WTC11 (cell line): Measurements from ENCODE around the gene MCM7. TPM values are rescaled to one million over a fixed set of nuclear protein-coding genes. Genes with fewer than 3 reads are reported as not detected.

Experiments used
- ATAC-seq: fragments of 200-7000 bp; cut with Tn5 transposase; 2 replicates; pipeline ENCODE4 v1.10.0; 2021; ENCODE audit warnings: mild to moderate bottlenecking, moderate library complexity
- CTCF ChIA-PET: fragments of 300-600 bp; sonication (Branson Sonifier 250); formaldehyde crosslinking; loops from one replicate; lab custom pipeline; 2021; ENCODE audit warnings: antibody characterized with exemption; lab: Charles Lee
- POLR2A ChIA-PET: fragments of 350-600 bp; sonication (Branson Sonifier 250); formaldehyde crosslinking; loops from one replicate; lab custom pipeline; 2021; ENCODE audit warnings: antibody characterized with exemption; lab: Charles Lee
- DNase-seq: peaks from one replicate; pipeline ENCODE4 v3.0.0; 2021; ENCODE audit warnings: low spot score
- H3K27ac Mint-ChIP-seq: 2 replicates; pipeline ENCODE4 v1.8.0; 2021; ENCODE audit warnings: mixed read lengths
- H3K27me3 Mint-ChIP-seq: 2 replicates; pipeline ENCODE4 v1.8.0; 2021; ENCODE audit warnings: low read depth, mild to moderate bottlenecking, moderate library complexity, mixed read lengths
- H3K36me3 Mint-ChIP-seq: 2 replicates; pipeline ENCODE4 v1.8.0; 2021; ENCODE audit warnings: mixed read lengths
- H3K4me1 Mint-ChIP-seq: 2 replicates; pipeline ENCODE4 v1.8.0; 2022; ENCODE audit warnings: mixed read lengths
- H3K4me3 Mint-ChIP-seq: 2 replicates; pipeline ENCODE4 v1.8.0; 2021; ENCODE audit warnings: mild to moderate bottlenecking, moderate library complexity, mixed read lengths
- H3K9me3 Mint-ChIP-seq: 2 replicates; pipeline ENCODE4 v1.8.0; 2021; ENCODE audit warnings: mixed read lengths
- AFF4 ChIP-seq: sonication (generic); formaldehyde crosslinking; IDR thresholded peaks from 2 replicates; pipeline ENCODE4 v1.8.1; 2023; ENCODE audit warnings: mild to moderate bottlenecking, missing genetic modification reagents, borderline replicate concordance
- CTCF ChIP-seq: fragments of 200-600 bp; IDR thresholded peaks from 2 replicates; pipeline ENCODE4 v1.8.0; 2022; ENCODE audit warnings: antibody characterized with exemption
- E2F1 ChIP-seq: sonication (generic); formaldehyde crosslinking; IDR thresholded peaks from 2 replicates; pipeline ENCODE4 v1.8.0; 2022; ENCODE audit warnings: mild to moderate bottlenecking, missing genetic modification reagents
- E2F4 ChIP-seq: sonication (generic); formaldehyde crosslinking; IDR thresholded peaks from 2 replicates; pipeline ENCODE4 v1.8.1; 2022; ENCODE audit warnings: low read depth, mild to moderate bottlenecking, moderate library complexity, missing genetic modification reagents, borderline replicate concordance
- ERG ChIP-seq: fragments of 250-450 bp; sonication (Bioruptor Pico); IDR thresholded peaks from 2 replicates; pipeline ENCODE4 v1.8.0; 2021; ENCODE audit warnings: mild to moderate bottlenecking
- JAZF1 ChIP-seq: fragments of 250-450 bp; sonication (Bioruptor Pico); IDR thresholded peaks from 2 replicates; pipeline ENCODE4 v1.9.0; 2021; ENCODE audit warnings: moderate library complexity, mild to moderate bottlenecking, inconsistent platforms
- MLX ChIP-seq: sonication (generic); formaldehyde crosslinking; IDR thresholded peaks from 2 replicates; pipeline ENCODE4 v1.8.1; 2023; ENCODE audit warnings: mild to moderate bottlenecking, missing genetic modification reagents, moderate library complexity
- NR1H2 ChIP-seq: sonication (generic); formaldehyde crosslinking; IDR thresholded peaks from 2 replicates; pipeline ENCODE4 v1.9.0; 2021; ENCODE audit warnings: mild to moderate bottlenecking, moderate library complexity, missing genetic modification reagents
- PRDM15 ChIP-seq: sonication (generic); formaldehyde crosslinking; IDR thresholded peaks from 2 replicates; pipeline ENCODE4 v1.8.0; 2022; ENCODE audit warnings: missing genetic modification reagents
- ZBTB43 ChIP-seq: sonication (generic); formaldehyde crosslinking; IDR thresholded peaks from 2 replicates; pipeline ENCODE4 v1.8.1; 2023; ENCODE audit warnings: mild to moderate bottlenecking, missing genetic modification reagents
- ZNF121 ChIP-seq: sonication (generic); formaldehyde crosslinking; IDR thresholded peaks from 2 replicates; pipeline ENCODE4 v1.8.0; 2023; ENCODE audit warnings: missing genetic modification reagents
- total RNA-seq: library from RNA; stranded (reverse); gene quantifications from 3 replicates; pipeline ENCODE4 v1.2.3, GENCODE V29; 2021

Gene MCM7
- total RNA-seq, 1 experiment from 2014 or later = 351 TPM

- TF ChIP-seq PRDM15 (CRISPR knock-in tag) = peak; percentile 79
- no peak for TF ChIP-seq CTCF
- no peak for TF ChIP-seq AFF4 (CRISPR knock-in tag)
- no peak for TF ChIP-seq NR1H2 (CRISPR knock-in tag)
- no peak for TF ChIP-seq ZBTB43 (CRISPR knock-in tag)
- TF ChIP-seq MLX (CRISPR knock-in tag) = no peak
- TF ChIP-seq ERG (CRISPR knock-in tag) = no peak
Observed at GRCh38 chr7:100148559-100149328, 47.5 kb upstream of the MCM7 start, which contains the start of gene LAMTOR4 (continued).

GRCh38 chr7:100148225-100148558 is 47.0 kb upstream of the MCM7 start:
- peaks cover 20% of the 10 kb centered on the region for H3K36me3 Mint-ChIP-seq
- H3K27ac Mint-ChIP-seq = peak overlapping the region; percentile 99
- H3K27me3 Mint-ChIP-seq = peaks cover 3% of the 10 kb centered on the region; the same call in 1 of the 2 replicates
- peak overlapping the region; percentile 99 for H3K4me3 Mint-ChIP-seq
- DNase-seq (no peak), ATAC-seq (no peak)
- ChIA-PET POLR2A (interaction anchor here (0.7 to 1.6 kb wide), 10 partner anchors 9 to 961 kb away, joined by 3 to 5 read pairs (median 4); partner anchors contain the start of genes AP4M1, GAL3ST4, GPC2 and MEPCE), CTCF (interaction anchor here (0.6 to 3.1 kb wide), 15 partner anchors 9 to 321 kb away, joined by 3 to 49 read pairs (median 4); partner anchors contain the start of genes AP4M1 and GAL3ST4)
- H3K4me1 Mint-ChIP-seq = peaks cover 17% of the 10 kb centered on the region
- H3K9me3 Mint-ChIP-seq = peaks cover 11% of the 10 kb centered on the region
- TF ChIP-seq E2F1 = no peak
- TF ChIP-seq E2F4 (CRISPR knock-in tag) = no peak
- TF ChIP-seq JAZF1 (CRISPR knock-in tag) = no peak
- TF ChIP-seq ZNF121 (CRISPR knock-in tag) = 0 out of 2 replicates have a peak, but pooled peaks have one; percentile 37
